ENCODE results near the gene POLD2.
"Not testable (repeated sequence)": the region's sequence is repeated elsewhere in the genome, so short reads cannot be mapped to it uniquely, and the experiment has no call there.

POLD2 gene

DNA sequence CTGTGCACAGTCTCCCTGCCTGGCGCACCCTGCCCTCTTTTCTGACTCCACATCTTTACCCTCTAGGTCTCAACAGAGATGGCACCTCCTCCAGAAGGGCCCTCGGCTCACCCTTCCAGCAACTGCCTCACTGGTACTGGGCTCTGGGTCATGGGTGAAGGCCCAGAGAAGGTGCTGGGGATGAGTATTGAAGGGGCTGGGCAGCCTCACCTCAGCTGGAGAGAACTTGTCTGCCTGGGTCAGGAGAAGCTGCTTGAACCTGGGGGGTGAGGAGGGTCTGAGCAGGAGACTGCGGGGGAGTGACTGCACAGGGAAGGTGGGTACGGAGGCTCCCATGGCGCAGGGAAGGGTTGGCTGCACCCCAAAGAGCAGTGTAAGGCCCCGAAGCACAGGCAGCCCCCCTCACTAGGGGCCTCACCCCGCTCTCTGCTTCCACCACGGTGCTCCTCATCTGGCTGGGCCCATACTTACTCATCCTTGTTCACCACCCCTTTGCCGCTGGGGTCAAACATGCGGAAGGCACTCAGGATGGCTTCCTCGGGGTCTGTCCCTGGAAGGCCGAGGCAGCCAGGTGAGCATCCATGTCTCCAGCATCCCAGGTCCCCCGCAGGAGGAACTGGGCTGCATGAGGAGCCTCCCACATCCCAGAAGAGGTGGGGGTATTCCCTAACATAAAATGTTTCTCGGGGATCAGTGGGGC lies 16.1 kb upstream of the POLD2 start:
- DNase-seq (ENCODE audit: low read depth, low spot score): no peak

DNA sequence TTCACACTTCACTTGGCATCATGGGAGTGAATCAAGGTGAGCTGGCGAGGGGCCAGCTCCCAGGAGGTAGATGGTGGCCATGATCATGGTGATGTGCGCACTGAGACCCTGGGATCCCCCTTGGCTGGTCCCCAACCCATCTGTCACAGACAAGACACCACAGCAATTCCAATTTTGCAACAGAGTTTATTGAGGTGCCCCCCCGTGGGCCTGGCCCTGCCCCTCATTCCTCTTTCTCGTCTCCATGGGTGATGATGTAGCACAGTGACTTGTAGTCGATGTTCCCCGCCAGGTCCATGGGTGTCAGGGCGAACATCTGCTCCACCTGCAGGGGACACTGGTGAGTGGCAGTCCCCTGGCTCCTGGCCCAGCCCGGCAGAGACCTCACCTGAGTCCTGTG lies 15.3 kb upstream of the POLD2 start:
- DNase-seq (ENCODE audit: low read depth, low spot score): no peak

GRCh38 chr7:44136731-44137130 lies 13.4 kb upstream of the POLD2 start:
- no peak for DNase-seq (ENCODE audit: low read depth, low spot score)

GRCh38 chr7:44134943-44135628 lies 11.7 kb upstream of the POLD2 start:
- no peak for DNase-seq (ENCODE audit: low read depth, low spot score)

DNA sequence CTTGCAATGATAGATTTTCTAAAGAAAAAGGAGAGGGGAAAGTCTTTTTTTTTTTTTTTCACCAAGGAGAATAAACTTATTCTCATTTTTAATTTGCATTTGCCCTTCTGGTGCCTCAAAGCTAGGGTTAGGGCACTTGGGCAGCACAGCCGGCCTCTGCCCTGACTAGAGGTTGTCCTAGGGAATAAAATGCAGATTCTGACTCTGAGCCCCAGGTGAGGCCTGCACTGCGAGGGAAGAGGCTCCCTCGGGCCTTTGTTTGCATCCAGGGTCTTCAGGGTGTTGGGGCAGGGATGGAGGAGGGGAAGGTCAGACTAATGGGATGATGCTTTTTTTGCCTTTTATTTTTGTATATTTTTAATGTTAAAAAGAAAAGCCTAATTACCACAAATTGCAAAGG lies 9.9 kb upstream of the POLD2 start:
- no peak for DNase-seq (ENCODE audit: low read depth, low spot score)

DNA sequence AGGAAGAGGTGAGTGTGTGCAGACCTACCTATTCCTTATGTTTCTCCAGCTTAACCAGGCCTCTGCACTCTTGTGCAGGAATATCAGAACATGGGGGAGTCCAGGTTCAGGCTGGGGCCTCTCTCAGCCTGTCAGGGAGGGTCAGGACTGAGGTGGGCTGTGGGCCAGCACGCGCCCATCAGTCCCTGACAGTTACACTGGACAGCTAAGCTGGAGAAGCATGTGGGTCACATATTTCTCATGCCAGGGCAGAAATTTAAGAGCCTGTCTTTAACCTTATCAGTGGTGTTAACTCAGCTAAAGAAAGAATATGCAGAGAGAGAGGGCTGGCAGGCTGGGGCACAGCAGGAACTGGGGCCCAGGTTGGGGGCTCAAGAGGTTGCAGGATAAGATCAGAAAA lies 8.7 kb upstream of the POLD2 start:
- no peak for DNase-seq (ENCODE audit: low read depth, low spot score)

GRCh38 chr7:44131173-44132029 lies 8.1 kb upstream of the POLD2 start:
- no peak for DNase-seq (ENCODE audit: low read depth, low spot score)

DNA sequence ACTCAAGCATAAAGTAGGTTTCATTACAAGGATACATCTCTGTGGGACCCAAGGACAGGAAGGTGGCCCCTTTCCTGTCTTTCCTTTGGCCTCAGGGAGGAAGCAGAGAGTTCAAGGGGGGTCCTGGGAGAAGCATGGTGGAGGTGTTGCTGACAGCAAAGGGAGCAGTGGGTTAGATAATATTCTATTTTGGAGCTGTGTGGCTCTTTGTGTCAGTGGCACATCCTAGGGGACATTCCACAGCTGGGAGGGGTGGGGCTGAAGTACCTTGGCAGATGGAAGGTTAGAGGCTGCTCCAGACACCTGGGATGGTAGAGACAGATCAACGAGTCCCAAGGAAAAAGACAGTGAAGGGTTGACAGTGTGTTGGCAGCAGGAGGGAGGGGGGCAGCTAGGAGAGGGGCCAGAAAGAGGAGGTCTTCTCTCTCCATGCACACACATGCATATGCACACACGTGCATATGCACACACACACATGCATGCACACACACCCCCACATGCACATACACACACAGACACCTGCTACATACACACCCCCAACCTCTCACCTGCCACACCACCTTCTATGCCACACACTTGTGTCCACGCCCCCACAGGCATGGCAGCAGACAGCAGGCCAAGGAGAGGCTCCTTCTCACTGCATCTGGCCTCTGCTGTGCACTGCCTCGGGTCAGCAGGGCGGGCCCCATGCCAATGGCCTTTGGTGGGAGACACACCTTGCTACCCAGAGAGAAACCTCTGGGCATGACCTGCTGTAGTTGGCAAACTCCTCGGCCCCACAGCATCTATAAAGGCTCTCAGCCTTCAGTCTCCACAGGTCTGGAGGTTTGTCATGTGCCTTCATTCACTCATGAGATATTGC lies 5.6 kb upstream of the POLD2 start:
- no peak for DNase-seq (ENCODE audit: low read depth, low spot score)

DNA sequence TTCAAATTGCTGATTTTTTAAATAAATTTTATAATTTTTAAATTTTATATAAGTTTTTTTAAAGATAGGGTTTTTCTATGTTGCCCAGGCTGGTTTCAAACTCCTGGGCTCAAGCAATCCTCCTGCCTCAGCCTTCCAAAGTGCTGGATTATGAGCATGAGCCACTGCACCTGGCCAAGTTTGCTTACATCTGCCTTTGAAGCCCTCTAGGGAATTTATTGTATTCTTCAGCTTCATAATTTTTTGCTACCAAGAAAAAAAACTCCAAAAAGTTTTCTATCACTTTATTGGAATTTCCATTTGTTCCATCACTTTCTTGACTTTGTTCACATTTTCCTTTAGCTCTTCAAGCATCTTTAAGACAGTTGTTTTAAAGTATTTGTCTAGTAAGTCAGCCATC lies 3.8 kb upstream of the POLD2 start:
- DNase-seq (ENCODE audit: low read depth, low spot score): no peak

GRCh38 chr7:44126574-44126973 lies 3.2 kb upstream of the POLD2 start:
- DNase-seq (ENCODE audit: low read depth, low spot score): not testable (repeated sequence)

DNA sequence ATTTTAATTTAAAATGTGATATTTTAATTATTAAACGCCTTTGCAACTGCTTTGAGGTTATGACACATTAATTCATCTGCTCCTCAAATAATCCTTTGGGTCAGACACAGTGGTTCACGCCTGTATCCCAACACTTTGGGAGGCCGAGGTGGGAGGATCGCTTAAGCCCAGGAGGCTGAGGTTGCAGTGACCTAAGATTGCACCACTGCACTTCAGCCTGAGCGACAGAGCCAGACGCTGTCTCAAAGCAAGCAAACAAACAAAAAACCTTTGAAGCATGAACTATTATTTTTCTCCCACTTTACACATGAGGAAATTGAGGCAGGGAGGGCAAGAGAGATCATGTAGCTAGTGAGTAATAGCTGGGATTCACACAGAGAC lies 1.5 kb upstream of the POLD2 start:
- no peak for DNase-seq (ENCODE audit: low read depth, low spot score)

- no peak for DNase-seq (ENCODE audit: low read depth, low spot score)
These were observed 819 bp downstream of the POLD2 start for GRCh38 chr7:44122529-44122928.

GRCh38 chr7:44121761-44122420 lies 1.5 kb downstream of the POLD2 start:
- no peak for DNase-seq (ENCODE audit: low read depth, low spot score)

DNA sequence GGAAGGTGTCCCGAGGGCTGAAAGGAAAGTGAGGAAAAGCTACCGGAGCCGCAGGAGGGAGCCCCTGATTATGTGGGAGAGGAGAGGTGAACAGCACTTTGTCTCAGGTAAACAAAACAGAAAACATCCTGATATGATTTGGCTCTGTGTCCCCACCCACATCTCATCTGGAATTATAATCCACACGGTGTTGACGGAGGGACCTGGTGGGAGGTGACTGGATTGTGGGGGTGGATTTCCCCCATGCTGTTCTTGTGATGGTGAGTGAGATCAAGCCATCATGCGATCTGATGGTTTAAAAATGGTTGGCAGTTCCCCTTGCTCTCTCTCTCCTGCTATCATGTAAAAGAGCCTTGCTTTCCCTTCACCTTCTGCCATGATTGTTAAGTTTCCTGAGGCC lies 3.0 kb downstream of the POLD2 start:
- DNase-seq (ENCODE audit: low read depth, low spot score): no peak

- no peak for DNase-seq (ENCODE audit: low read depth, low spot score)
These were observed 3.4 kb downstream of the POLD2 start for GRCh38 chr7:44119829-44120380.

DNA sequence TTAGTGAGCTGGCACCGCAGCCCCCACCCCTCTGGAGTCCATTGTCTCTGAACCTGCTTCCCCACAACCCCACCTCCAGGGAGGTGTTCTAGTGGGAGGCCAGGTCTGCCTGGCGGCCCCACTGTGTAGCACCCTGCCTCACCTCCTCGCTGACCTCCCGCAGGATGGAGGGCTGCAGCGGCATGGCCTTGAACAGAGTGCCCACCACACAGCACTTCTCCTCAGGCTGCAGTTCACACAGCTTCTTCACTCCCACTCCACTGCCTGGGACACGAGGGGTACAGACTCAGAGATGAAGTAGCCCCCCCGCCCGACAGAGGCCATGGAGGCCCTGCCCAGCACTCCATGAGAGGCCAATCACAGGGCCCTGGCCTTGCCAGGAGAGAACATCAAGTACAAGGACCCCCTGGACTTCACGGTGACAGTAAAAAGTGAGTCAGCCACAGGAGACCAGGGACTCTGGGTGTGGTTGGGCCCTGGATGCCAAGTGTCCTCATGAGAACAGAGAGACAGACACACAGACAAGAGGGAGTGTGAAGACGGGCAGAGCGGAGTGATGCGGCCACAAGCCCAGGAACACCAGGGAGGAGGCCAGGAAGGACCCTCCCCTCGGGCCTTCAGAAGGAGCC lies 5.4 kb downstream of the POLD2 start:
- no peak for DNase-seq (ENCODE audit: low read depth, low spot score)

- DNase-seq (ENCODE audit: low read depth, low spot score): no peak
These were observed 6.3 kb downstream of the POLD2 start for GRCh38 chr7:44116789-44117666.

DNA sequence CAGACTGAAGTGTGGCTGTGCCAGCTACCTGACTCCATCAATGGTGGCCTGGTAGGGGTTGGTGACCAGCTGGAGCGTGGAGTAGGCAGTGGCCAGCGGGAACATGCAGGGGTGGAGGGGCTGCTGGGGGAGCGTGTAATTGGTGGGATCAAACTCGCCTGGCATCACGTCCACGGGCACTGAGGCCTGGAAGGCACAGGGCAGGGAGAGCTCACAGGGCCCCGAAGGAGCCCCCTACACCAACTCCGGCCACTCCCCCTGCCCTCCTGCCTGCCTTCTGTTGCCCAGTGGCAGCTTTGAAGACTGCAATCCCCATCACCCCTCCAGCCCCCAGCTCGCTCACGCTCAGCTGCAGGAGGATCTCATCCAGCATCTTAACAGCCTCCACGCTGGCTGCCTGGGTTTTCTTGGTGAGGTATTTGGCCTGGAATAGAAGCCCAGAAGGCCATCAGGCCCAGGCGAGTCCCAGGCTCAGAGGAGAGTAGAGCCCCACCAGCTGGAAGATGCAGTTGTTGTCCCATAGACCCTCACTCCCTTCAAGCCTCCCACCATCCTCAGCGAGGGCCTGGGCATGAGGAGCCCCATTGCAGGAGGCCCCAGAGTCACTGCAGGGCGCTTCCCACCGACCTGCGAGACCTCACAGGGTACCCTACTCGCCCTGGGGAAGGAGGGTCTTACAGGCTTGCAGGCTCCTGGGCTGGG lies 7.1 kb downstream of the POLD2 start:
- DNase-seq (ENCODE audit: low read depth, low spot score): no peak

Measured in brain pericyte (primary cell).